Upper lobe of right lung (tissue), 1 donor: Measurements from ENCODE around the gene OAS1. TPM values are rescaled to one million over a fixed set of nuclear protein-coding genes. Genes with fewer than 3 reads are reported as not detected.
"Not testable (repeated sequence)": the region's sequence is repeated elsewhere in the genome, so short reads cannot be mapped to it uniquely, and the experiment has no call there.

Experiments used
- ATAC-seq: fragments of 200-7000 bp; cut with Tn5 transposase; one replicate; pipeline ENCODE4 v1.9.1; 2020; ENCODE audit warnings: mild to moderate bottlenecking, moderate library complexity
- DNase-seq: peaks from one replicate; pipeline ENCODE4 v3.0.0-alpha.2; 2020
- H3K27ac ChIP-seq: fragments of 200-600 bp; one replicate; pipeline ENCODE4 v1.8.0; 2022
- H3K27me3 ChIP-seq: fragments of 200-600 bp; one replicate; pipeline ENCODE4 v1.8.0; 2022; ENCODE audit warnings: mild to moderate bottlenecking
- H3K36me3 ChIP-seq: fragments of 200-600 bp; one replicate; pipeline ENCODE4 v1.8.0; 2022
- H3K4me1 ChIP-seq: fragments of 200-600 bp; one replicate; pipeline ENCODE4 v1.8.0; 2022
- H3K4me3 ChIP-seq: fragments of 200-600 bp; one replicate; pipeline ENCODE4 v1.8.0; 2022; ENCODE audit warnings: mild to moderate bottlenecking
- H3K9me3 ChIP-seq: fragments of 200-600 bp; one replicate; pipeline ENCODE4 v1.8.0; 2022
- CTCF ChIP-seq: fragments of 200-600 bp; IDR thresholded peaks from one replicate; pipeline ENCODE4 v1.8.0; 2022; ENCODE audit warnings: antibody characterized with exemption
- intact Hi-C: fragments of 100-400 bp; cut with DNase I; formaldehyde crosslinking; loops from one replicate; pipeline ENCODE4 v1.11.0; 2022
- total RNA-seq: library from RNA; stranded (reverse); fragmentation: NEBNext Ultra II Directional; extraction: Animal tissue kit (Norgen Biotek cat#: 25700); gene quantifications from one replicate; pipeline ENCODE4 v1.2.1, GENCODE V29; 2021
- donor health status: DM: no; HTN: yes; CAD: no; lungs with severe emphysema.

The OAS1 gene
- total RNA-seq, 1 donor from 2014 or later = 60.0 TPM

DNA sequence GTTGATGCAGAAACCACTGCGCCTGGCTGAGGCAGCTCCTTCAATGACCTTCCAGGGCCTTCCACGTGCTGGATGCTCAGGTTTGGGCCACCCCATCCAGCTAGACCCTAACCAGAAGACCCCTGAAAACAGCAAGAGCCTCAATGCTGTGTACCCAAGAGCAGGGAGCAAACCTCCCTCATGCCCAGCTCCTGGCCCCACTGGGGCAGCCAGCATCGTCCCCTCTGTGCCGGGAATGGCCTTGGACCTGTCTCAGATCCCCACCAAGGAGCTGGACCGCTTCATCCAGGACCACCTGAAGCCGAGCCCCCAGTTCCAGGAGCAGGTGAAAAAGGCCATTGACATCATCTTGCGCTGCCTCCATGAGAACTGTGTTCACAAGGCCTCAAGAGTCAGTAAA is 42.0 kb downstream of the OAS1 start:
- intact Hi-C loops = no loop called here
- H3K9me3 ChIP-seq = no peaks in the 10 kb centered on the region
- no peak for TF ChIP-seq CTCF
- H3K4me1 ChIP-seq = no peaks in the 10 kb centered on the region
- DNase-seq (no peak), ATAC-seq (no peak)
- no peak overlapping the region for H3K4me3 ChIP-seq
- H3K36me3 ChIP-seq = peaks cover 28% of the 10 kb centered on the region
- no peak overlapping the region for H3K27ac ChIP-seq
- H3K27me3 ChIP-seq = no peaks in the 10 kb centered on the region

- no peak for DNase-seq
- Histone ChIP-seq H3K27me3 (no peaks in the 10 kb centered on the region), H3K36me3 (peaks cover 22% of the 10 kb centered on the region), H3K4me3 (no peak overlapping the region), H3K4me1 (no peaks in the 10 kb centered on the region), H3K9me3 (no peaks in the 10 kb centered on the region), H3K27ac (no peak overlapping the region)
- intact Hi-C loops = no loop called here
- ATAC-seq = no peak
- no peak for TF ChIP-seq CTCF
Measured at GRCh38 chr12:112950701-112951100, 43.9 kb downstream of the OAS1 start.

- H3K4me1 ChIP-seq, H3K36me3 ChIP-seq, H3K4me3 ChIP-seq, H3K27ac ChIP-seq, DNase-seq, ATAC-seq, H3K9me3 ChIP-seq, intact Hi-C loops, H3K27me3 ChIP-seq: not testable (repeated sequence)
Measured at GRCh38 chr12:112957125-112957524, 50.4 kb downstream of the OAS1 start.

- TF ChIP-seq CTCF = no peak
- H3K4me1 ChIP-seq = no peaks in the 10 kb centered on the region
- DNase-seq = no peak
- H3K4me3 ChIP-seq = no peak overlapping the region
- H3K36me3 ChIP-seq = peaks cover 36% of the 10 kb centered on the region
- H3K9me3 ChIP-seq = no peaks in the 10 kb centered on the region
- intact Hi-C loops = no loop called here
- no peaks in the 10 kb centered on the region for H3K27me3 ChIP-seq
- no peak overlapping the region for H3K27ac ChIP-seq
- no peak for ATAC-seq
Measured at GRCh38 chr12:112961074-112961473, 54.3 kb downstream of the OAS1 start.

GRCh38 chr12:112961536-112961935 is 54.8 kb downstream of the OAS1 start:
- intact Hi-C loops = no loop called here
- Histone ChIP-seq H3K27me3 (no peaks in the 10 kb centered on the region), H3K27ac (no peak overlapping the region), H3K4me1 (no peaks in the 10 kb centered on the region), H3K9me3 (no peaks in the 10 kb centered on the region), H3K4me3 (no peak overlapping the region), H3K36me3 (peaks cover 41% of the 10 kb centered on the region)
- ATAC-seq = no peak
- TF ChIP-seq CTCF = no peak
- no peak for DNase-seq

DNA sequence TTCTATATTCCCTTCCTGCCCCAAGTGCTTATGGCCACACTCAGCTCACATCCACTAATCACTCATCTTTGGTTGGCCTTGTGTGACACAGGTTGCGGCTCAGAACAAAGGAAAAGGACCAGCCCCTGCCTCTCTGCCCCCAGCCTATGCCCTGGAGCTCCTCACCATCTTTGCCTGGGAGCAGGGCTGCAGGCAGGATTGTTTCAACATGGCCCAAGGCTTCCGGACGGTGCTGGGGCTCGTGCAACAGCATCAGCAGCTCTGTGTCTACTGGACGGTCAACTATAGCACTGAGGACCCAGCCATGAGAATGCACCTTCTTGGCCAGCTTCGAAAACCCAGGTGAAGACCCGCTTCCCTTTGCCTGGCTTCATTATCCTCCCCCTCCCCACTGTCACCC is 55.8 kb downstream of the OAS1 start:
- H3K4me1 ChIP-seq = no peaks in the 10 kb centered on the region
- no peak for DNase-seq
- TF ChIP-seq CTCF = no peak
- H3K36me3 ChIP-seq = peaks cover 51% of the 10 kb centered on the region
- no peak overlapping the region for H3K27ac ChIP-seq
- H3K9me3 ChIP-seq = no peaks in the 10 kb centered on the region
- intact Hi-C loops = no loop called here
- no peak overlapping the region for H3K4me3 ChIP-seq
- H3K27me3 ChIP-seq = no peaks in the 10 kb centered on the region
- ATAC-seq = no peak
